ENCODE data around the gene PRKCA.
A peak's percentile ranks its signal among the peaks of the same experiment; 100 is the strongest.

The PRKCA gene

DNA sequence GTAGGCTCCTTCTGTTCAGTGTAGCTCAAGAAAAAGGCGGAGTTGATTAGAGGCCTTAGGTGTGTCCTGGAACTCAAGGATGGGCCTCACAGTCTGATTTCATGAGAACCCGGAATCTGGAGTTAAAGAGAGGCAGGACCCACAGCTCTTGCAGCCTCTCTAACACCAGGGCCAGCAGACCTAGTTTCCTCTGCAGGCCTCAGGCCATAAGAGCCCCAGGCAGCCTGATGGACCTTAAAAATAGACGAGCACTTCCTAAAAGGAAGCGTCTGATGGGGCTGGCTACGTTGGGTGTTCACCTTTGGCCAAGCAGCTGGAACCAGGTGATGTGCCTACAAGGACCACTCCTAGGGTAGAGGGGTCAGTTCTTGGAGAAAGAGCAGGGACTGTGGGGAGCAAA, 540.1 kb downstream of the PRKCA start:
- intact Hi-C loops (cut with DNase I): loop anchor here (10.0 kb wide), 1 partner anchor 58 kb away; no protein-coding TSS in a partner anchor
- DNase-seq: peak in 1 of 42 donors; percentile 0

DNA sequence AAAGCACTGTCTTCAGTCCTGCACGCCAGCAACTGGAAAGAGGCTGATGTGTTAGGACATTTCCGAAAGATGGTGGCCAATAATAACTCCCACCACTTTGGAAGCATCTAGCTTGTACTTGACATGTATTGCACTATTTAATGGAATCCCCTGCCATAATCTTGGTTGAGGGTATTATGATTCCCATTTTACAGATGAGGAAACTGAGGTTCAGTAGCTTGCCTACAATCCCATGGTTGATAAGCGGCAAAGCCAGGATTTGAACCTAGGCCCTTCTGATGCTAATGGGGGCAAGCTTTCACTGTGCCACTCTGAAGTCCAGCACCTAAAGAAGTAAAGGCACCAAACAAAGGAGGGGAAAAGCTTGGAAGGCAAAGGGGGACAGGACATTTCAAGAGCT, 540.5 kb downstream of the PRKCA start:
- intact Hi-C loops (cut with DNase I): loop anchor here (10.0 kb wide), 1 partner anchor 58 kb away; no protein-coding TSS in a partner anchor
- no peak for DNase-seq

DNA sequence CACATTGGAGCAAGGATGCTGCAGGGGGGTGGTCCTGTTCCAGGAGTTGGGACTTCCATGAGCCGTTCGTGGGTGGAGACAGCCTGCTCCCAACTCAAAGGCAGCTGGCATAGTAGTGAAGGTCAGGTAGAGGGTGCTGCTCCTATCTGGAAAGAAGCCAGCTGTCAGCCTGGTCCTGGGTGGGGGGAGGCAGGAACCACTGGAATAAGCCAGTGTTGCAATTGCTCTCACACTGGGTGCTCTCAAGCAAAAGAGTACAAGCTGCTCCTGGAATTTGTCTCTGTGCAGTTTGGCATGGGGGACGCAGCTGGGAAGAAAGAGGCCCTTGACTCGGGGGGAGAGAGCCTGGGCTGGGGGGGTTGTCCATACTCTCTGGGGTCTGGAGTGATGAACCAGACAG, 541.2 kb downstream of the PRKCA start:
- peak in 1 of 42 donors; percentile 7 for DNase-seq
- intact Hi-C loops (cut with DNase I): loop anchor here (10.0 kb wide), 1 partner anchor 59 kb away; no protein-coding TSS in a partner anchor

DNA sequence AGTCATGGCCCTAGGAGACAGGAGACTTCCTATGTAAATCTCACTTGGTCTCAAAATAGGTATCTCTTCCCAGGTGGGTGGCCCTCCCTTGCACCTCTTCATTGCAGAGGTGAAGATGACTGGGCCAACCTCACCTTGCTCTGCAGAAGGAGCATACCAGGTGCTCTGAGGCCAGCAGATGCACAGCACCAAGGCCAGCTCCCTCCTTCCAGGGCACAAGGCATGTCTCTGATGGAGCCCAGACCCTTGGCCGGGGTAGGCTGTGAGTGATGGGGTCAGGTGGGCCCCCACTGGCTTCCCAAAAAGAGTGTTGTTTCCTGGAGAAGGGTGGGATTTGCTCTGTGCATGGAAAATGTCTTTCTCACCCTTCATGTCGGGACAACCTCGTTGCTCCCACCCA, 545.3 kb downstream of the PRKCA start:
- intact Hi-C loops (cut with DNase I): loop anchor here (10.0 kb wide), 1 partner anchor 63 kb away; no protein-coding TSS in a partner anchor
- no peak for DNase-seq

DNA sequence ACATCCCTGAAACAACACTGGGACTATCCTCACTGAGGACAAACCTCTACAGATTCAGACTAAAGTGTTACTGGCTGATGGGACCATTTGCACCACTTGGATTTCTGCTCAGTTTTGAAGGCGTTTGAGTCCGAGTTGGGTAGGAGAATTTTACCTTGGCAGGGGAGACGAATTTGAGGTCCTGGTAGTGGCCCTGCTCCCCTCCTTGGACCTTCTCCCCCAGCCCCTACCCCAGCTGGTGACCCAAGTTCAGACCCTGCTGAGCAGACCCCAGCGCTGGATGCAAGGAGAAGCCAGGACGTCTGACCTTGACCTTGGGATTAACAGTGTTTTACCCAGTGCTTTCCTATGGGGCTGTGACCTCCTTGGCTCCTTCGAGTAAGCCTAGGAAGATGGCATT, 546.1 kb downstream of the PRKCA start:
- intact Hi-C loops (cut with DNase I): loop anchor here (10.0 kb wide), 1 partner anchor 64 kb away; no protein-coding TSS in a partner anchor
- no peak for DNase-seq

DNA sequence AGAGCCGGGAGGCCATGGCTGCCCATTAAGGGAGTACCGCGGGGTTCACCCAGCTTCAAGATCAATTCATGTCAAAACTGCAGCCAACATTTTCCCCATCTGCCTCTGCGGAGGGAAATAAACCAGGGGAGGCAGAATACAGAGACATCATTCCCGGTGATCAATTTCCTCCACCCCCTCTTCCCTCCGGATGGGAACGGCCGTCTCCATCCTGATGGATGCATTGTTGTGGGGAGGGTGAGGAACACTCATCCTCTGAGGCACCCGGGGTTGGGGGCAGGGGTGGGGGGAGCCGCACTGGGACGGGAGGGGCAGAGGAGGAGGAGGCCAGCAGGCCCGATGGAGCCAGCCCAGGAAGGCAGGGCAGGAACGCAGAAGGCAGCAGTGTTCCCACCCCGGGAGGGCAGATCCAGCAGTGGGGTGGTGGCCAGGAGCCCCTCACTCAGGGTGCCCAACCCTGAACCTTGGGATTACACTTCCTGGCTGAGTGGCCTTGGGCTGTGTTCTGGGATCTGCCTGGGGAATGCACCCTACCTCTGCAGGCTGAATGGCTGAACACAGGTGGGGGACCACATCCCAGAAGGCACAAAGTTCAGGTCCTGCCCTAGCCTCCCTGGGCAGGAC, 546.7 kb downstream of the PRKCA start:
- no peak for DNase-seq
- intact Hi-C loops (cut with DNase I): loop anchor here (10.0 kb wide), 1 partner anchor 64 kb away; no protein-coding TSS in a partner anchor

DNA sequence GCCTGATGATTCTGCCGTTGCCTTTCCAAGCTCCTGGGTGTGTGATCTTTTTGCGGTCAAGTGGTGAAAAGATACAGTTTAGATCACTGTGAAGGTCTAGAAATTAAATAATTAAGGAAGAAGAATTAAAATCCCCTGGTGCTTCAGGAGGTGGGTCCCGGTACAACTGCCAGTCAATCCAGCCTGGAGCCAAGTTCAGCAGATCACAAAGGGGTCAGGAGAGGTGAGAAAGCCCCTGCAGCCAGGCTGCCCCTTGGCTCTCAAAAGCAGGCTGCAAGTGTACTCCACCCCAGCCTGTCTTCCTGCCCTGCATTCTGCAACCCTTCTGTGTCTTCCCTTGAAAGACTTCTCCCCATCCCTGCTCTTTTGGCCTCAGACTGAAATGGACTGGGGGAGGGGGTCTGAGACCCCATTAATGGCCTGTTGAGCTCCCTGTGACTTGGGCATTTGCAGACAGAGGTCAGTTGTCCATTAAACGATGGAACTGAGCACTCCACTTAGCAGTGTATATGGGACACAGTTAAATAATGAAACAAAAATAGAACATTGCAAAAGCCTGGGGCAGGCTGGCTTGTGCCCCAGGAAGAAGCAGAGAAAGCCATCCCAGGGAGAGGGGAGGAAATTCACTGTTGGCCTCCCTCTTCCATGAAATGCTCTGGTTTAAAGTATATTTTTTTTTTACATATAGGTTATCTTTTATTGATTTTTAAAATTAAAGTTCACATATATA, 547.6 kb downstream of the PRKCA start:
- intact Hi-C loops (cut with DNase I): loop anchor here (10.0 kb wide), 1 partner anchor 65 kb away; no protein-coding TSS in a partner anchor
- no peak for DNase-seq

DNA sequence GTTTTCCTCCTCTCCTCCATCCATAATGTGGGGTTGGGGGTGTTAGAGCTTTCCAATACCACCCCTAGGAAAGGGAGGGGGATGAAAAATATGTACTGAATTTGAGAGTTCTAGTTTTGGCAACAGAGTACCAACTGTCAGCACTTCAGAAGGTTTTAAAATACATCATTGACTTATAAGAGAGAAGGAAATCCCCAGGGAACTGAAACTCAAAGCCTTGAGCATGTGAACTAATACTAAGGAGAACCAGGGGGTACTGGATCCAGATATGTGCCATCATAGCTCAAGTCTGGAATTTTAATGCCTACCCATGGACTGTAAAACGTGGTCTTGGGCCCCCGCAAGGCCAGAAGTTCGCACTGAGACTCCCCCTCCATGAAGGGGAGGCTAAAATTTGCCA, 548.3 kb downstream of the PRKCA start:
- DNase-seq: no peak
- intact Hi-C loops (cut with DNase I): no loop called here

DNA sequence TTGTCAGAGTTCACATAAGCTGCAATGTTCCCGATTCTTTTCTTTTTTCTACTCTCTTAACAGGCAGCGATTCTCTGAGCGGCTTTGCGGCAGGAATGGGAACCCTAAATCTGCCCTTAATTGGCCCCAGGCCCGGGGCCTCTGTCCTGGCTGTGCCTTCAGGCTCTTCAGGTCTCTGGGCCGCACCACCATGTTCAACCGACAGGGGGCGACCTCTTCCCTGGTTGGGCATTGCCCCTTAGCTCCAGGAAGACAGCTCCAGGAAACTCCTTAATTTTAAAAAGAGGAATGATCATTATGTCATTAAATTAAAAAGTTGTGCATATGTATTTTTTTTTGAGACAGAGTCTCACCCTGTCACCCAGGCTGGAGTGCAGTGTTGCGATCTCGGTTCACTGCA, 552.8 kb downstream of the PRKCA start:
- intact Hi-C loops (cut with DNase I): no loop called here
- DNase-seq: no peak

DNA sequence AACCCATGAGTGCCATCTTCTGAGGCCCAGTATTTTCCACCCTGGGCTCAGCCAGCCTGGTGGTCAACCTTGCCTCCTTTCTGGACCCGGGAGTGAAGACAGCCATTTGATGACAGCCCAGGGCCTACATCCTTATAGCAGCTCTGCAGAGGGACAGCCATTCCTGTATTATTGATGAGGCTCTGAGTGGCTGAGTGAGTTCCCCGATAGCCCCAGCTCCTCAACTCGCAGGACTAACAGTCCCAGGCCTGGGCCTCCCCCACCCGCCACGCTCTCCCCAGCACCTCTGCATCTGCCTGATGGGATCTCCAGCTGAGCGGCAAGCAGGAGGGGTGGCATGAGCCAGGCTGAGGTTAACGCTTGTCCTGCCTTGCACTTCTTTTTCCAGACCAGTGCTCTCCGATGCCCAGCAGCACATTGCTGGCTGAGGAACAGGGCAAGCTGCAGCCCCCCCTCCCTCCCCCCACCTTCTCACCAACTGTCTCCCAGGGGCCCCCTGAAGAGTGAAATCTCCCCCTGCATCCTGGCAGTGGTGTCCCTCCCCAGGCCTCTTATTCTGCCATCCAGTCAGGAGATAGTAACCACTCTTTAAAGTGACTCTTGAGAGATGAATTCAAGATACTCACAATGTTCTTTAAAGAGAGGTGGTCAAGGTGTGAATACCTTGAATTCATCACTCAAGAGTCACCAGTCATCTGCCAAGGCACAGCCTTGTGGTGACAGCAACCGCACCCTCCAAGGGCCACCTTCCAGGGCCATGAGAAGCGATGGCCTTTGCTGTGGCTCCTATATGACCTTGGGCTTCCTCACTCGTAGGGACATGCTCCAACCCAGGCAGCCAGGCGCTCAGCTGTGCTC, 556.0 kb downstream of the PRKCA start:
- no peak for DNase-seq
- intact Hi-C loops (cut with DNase I): no loop called here

DNA sequence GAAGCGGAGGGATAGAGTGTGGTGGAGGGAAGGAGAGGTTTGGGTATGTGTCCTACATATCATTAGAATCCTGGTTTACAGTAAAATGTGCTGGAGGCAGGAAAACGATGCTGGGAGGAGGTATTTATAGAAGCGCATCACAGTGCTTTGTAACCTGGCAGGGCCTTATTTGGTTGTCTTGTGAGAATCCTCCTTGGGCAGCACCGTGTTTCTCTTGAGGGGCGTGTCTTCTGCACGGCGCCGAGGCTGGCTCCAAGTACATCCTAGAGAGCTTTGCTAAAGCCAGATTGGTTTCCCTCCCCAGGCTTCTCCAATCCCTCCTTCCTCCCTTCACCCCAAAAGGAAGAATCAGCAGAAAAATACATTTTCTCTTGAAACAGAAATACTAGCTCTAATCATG, 556.9 kb downstream of the PRKCA start:
- no peak for DNase-seq
- intact Hi-C loops (cut with DNase I): no loop called here

DNA sequence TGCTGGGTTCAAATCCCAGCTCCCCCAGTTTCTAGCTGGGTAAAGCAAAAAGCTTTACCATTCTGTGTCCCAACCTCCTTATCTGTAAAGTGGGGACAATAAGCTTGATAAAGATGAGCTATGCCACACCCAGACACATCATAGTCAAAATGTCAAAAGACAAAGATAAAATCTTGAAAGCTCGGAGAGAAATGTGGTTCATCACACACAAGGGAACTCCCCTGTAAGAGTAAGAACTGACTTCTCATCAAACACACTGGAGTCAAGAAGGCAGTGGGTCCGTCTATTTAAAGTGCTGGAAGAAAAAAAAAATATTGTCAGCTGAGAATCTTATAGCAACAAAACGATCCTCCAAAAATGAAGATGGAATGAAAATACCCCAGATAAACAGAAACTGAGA, 557.8 kb downstream of the PRKCA start:
- DNase-seq: no peak
- intact Hi-C loops (cut with DNase I): no loop called here

Data from head of caudate nucleus (tissue), 42 donors.